GM19238 (cell line): ENCODE results near the gene UBE2M.
"Not testable (repeated sequence)": the region's sequence is repeated elsewhere in the genome, so short reads cannot be mapped to it uniquely, and the experiment has no call there.

Source experiments
- DNase-seq: peaks from one replicate; pipeline ENCODE4 v3.0.0; 2011; ENCODE audit warnings: low spot score; ENCODE audit not compliant: insufficient read length

The UBE2M gene

DNA sequence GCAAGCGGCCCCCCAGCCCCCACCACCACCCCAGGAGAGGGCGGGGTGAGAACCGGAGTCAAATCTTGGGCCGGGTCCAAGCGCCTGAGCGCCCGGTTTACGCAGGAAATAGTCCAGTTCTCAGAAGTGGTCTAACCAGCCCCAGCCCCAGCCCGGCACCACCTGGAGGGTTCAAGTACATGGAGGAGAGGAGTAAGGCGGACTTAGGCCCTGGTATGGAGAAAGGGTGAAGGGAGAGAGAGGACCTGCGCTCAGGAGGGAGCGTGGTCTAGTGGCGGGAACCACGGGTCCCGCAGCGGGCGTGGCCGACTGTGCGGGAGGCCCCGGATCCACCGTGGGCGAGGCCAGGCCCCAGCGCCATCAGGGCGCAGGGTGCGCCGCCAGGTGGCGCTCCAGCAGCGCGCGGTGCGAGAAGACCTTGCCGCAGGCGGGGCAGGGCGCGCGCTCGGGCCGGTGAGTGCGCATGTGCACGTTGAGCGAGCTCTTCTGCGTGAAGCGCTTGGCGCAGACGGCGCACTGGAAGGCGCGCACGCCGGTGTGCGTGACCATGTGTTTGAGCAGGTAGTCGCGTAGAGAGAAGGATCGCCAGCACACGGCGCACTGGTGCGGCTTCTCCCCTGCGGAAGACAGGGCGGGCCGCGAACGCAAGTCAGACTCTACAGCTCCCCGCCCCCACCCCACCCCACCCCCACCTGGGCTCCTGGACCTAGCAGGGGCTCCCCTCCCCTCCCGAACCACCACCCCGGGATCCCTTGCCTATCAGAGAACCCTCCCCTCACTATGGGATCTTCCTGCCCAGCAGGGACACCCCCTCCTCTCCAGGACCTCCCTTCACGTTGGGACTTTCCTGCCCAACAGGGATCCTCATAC is 44.5 kb downstream of the UBE2M start:
- DNase-seq: peak; percentile 95

DNA sequence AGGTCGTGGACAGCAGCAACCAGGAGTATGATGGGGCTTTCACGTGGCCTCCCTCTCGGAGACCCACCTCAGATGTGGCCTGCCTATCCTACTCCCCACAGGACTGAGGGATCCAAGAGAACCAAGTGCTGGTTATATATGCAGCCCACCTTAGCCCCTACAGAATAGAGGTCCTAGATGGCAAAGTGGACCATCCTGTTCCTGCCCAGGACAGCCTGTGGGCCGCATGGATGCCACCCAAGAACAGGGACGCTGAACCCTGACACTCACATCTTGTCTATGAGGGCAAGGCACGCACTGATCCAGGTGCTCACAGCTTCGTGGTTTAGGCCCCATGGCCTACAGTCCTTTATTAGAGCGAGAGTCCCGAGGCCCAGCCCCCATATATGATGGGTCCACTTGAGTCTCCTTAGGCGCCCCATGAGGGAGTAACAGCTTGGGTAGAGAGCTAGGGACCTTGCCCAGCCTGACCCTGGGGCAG is 45.2 kb downstream of the UBE2M start:
- no peak for DNase-seq

DNA sequence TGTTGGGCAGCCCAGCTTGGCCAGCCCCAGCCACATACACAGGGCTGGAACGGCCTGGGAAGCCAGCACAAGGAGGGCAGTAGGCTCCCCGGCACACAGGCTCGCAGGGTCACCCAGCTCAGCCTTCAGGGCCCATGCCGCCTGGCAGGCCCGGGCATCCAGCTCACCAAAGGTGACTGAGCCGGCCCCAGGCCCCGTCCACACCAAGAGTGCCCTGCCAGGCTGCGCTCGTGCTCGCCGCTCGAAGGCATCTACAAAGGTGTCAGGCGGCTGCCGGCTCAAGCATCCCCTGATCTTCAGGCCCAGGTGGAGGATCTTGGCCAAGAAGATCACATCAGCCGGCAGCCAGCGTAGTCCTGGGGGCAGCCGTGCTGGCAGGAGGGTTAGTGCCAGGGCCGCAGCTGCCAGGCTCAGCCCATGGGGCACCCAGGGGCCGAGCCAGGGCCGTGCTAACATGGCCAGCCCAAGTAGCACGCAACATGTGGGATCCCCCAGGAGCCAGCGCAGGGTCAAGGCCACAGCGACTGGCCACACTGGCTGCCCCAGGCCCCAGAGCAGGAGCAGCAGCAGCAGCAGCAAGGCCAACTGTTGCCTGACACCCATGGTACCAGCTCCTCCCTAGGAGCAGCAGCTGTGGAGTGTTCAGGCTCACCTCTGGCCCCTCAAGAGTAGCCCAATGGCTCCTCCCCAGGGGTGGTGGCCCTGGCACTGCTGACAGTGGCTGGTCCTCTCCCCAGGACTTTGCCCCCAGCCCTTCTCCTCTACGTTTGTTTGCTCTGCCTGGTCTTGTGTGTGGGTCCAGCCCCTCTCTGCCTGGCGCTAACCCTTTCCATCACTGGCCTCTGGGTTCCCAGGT is 46.8 kb downstream of the UBE2M start, which contains the start of gene SLC27A5:
TSS of gene SLC27A5 (minus strand) at position 640 of the 856 bp plus-strand sequence. CDS start at position 603, 37 bp downstream.
- DNase-seq: no peak

DNA sequence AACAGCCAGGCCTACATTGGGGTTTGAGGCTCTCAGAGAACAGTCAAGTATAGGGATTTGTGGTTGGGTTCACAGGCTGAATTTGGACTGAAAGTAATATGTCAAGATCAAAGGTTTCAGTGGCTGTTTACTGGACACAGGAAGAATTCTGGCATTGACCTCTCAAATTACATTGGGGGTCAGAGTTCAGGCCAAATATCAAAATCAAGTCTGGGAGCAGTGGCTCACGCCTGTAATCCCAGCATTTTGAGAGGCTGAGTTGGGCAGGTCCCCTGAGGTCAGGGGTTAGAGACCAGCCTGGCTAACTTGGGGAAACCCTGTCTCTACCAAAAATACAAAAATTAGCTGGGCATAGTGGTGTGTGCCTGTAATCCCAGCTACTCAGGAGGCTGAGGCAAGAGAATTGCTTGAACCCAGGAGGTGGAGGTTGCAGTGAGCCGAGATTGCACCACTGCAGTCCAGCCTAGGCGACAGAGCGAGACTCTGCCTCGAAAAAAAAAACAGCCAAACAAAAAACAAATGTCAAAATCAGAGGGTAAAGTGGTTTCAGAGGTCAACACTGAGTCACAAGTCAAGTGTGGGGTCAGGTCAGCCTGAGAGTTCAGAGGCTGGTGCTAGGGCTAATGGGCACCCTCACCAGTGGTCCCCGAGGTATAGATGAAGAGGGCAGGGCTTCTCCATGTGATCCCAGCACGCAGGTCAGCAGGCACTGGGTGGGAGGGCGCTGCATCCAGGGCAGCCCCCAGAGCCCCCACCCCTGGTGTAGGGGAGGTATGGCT is 48.1 kb downstream of the UBE2M start:
- no peak for DNase-seq

DNA sequence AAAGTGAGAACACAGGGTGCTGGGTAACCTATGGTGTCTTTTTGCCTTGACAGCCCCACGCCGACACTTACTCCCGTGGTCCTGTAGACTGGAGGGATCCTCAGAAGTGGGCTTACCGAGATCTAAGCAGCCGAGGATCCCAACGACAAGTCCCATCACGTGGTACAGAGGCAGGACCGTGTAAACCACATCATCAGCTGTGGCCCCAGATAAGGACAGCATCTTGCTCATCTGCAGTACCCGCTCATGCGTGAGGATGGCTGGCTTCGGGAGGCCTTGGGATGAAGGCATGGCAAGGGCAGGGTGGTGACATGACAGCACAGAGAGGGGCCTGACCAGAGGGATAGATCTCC is 48.7 kb downstream of the UBE2M start:
- DNase-seq: no peak

DNA sequence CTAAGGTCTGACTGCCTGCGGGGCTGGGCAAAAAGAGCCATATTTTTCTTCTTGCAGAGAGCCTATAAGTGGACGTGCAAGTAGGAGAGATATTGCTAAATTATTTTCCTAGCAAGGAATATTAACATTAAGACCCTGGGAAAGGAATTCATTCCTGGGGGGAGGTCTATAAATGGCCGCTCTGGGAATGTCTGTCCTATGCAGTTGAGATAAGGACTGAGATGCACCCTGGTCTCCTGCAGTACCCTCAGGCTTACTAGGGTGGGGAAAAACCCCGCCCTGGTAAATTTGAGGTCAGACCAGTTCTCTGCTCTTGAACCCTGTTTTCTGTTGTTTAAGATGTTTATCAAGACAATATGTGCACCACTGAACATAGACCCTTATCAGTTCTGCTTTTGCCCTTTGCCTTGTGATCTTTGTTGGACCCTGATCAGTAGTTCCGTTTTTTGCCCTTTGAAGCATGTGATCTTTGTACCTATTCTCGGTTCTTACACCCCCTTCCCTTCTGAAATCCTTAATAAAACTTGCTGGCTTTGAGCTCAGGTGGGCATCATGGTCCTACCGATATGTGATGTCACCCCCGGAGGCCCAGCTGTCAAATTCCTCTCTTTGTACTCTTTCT is 50.7 kb downstream of the UBE2M start:
- DNase-seq: not testable (repeated sequence)
